ENCODE data around the gene SYT13.

DNA sequence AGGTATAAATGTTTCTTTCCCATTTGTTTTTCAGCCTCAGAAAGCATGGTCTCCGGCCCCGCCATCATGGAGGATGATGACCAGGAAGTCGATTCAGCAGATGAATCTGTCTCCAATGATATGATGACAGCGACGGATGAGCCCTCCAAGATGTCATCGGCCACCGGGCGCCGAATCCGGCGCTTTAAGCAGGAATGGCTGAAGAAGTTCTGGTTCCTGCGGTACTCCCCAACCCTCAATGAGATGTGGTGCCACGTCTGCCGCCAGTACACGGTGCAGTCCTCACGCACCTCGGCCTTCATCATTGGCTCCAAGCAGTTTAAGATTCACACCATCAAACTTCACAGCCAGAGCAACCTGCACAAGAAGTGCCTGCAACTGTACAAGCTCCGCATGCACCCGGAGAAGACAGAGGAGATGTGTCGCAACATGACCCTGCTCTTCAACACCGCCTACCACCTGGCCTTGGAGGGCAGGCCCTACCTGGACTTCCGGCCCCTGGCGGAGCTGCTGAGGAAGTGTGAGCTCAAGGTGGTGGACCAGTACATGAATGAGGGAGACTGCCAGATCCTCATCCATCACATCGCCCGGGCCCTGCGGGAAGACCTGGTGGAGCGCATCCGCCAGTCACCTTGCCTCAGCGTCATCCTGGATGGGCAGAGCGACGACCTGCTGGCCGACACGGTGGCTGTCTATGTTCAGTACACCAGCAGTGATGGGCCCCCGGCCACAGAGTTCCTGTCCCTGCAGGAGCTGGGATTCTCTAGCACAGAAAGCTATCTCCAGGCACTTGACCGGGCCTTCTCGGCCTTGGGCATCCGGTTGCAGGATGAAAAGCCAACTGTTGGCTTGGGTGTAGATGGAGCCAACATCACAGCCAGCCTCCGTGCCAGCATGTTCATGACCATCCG is 59.9 kb downstream of the SYT13 start:
- no peak for TF ChIP-seq POLR2A (IDR thresholded peaks at IDR 0.05; ENCODE audit: low read depth, low read length)
- TF ChIP-seq, protein P1, sequence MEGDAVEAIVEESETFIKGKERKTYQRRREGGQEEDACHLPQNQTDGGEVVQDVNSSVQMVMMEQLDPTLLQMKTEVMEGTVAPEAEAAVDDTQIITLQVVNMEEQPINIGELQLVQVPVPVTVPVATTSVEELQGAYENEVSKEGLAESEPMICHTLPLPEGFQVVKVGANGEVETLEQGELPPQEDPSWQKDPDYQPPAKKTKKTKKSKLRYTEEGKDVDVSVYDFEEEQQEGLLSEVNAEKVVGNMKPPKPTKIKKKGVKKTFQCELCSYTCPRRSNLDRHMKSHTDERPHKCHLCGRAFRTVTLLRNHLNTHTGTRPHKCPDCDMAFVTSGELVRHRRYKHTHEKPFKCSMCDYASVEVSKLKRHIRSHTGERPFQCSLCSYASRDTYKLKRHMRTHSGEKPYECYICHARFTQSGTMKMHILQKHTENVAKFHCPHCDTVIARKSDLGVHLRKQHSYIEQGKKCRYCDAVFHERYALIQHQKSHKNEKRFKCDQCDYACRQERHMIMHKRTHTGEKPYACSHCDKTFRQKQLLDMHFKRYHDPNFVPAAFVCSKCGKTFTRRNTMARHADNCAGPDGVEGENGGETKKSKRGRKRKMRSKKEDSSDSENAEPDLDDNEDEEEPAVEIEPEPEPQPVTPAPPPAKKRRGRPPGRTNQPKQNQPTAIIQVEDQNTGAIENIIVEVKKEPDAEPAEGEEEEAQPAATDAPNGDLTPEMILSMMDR (conservative IDR thresholded peaks at IDR 0.05; ENCODE audit: low read depth, low read length) = no peak
- TF ChIP-seq SMC3 (IDR thresholded peaks at IDR 0.05; ENCODE audit: low read depth, low read length) = no peak
- no peak for TF ChIP-seq RAD21 (IDR thresholded peaks at IDR 0.05; ENCODE audit: low read length)
- TF ChIP-seq, protein P2, sequence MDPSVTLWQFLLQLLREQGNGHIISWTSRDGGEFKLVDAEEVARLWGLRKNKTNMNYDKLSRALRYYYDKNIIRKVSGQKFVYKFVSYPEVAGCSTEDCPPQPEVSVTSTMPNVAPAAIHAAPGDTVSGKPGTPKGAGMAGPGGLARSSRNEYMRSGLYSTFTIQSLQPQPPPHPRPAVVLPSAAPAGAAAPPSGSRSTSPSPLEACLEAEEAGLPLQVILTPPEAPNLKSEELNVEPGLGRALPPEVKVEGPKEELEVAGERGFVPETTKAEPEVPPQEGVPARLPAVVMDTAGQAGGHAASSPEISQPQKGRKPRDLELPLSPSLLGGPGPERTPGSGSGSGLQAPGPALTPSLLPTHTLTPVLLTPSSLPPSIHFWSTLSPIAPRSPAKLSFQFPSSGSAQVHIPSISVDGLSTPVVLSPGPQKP (IDR thresholded peaks at IDR 0.05; ENCODE audit: borderline replicate concordance, low read depth, low read length) = no peak
- no peak for TF ChIP-seq RCOR1 (IDR thresholded peaks at IDR 0.05; ENCODE audit: insufficient replicate concordance, low read length)
- TF ChIP-seq CEBPB (IDR thresholded peaks at IDR 0.05; ENCODE audit: low read depth, low read length) = peak; percentile 38
- no peak for TF ChIP-seq MXI1 (IDR thresholded peaks at IDR 0.05; ENCODE audit: borderline replicate concordance, low read depth, low read length)
- no peak for TF ChIP-seq NFE2L2 (IDR thresholded peaks at IDR 0.05; ENCODE audit: low read depth, low read length)
